IMR-90 (cell line): ENCODE measurements around the gene CEMIP2.
"Not testable (repeated sequence)": the region's sequence is repeated elsewhere in the genome, so short reads cannot be mapped to it uniquely, and the experiment has no call there.

Experiments used
- CEBPB ChIP-seq: IDR thresholded peaks from 2 replicates; pipeline ENCODE4 v1.6.1; 2012; ENCODE audit warnings: low read depth, low read length, improper control_type of control experiment
- CHD1 ChIP-seq: IDR thresholded peaks from 2 replicates; pipeline ENCODE4 v1.6.1; 2012; ENCODE audit warnings: low read depth, low read length, improper control_type of control experiment
- FOS ChIP-seq: fragments of 150-350 bp; IDR thresholded peaks from 2 replicates; pipeline ENCODE4 v1.6.1; 2016; ENCODE audit warnings: low read depth, low read length
- MAFK ChIP-seq: IDR thresholded peaks from 2 replicates; pipeline ENCODE4 v1.6.1; 2012; ENCODE audit warnings: low read depth, low read length, improper control_type of control experiment
- MXI1 ChIP-seq: IDR thresholded peaks from 2 replicates; pipeline ENCODE4 v1.6.1; 2012; ENCODE audit warnings: low read depth, mild to moderate bottlenecking, low read length, moderate library complexity, borderline replicate concordance
- NFE2L2 ChIP-seq: fragments of 150-350 bp; IDR thresholded peaks from 2 replicates; pipeline ENCODE4 v1.6.1; 2016; ENCODE audit warnings: low read depth, mild to moderate bottlenecking, low read length
- POLR2A ChIP-seq: IDR thresholded peaks from 2 replicates; pipeline ENCODE4 v1.6.1; 2012; ENCODE audit warnings: mild to moderate bottlenecking, low read depth, low read length
- RFX5 ChIP-seq: IDR thresholded peaks from 2 replicates; pipeline ENCODE4 v1.8.0; 2012; ENCODE audit warnings: low read depth, mild to moderate bottlenecking, low read length, moderate library complexity
- TF ChIP-seq, protein P1 (sequence below): conservative IDR thresholded peaks from 2 replicates; pipeline ENCODE4 v1.5.1; 2012; ENCODE audit warnings: mild to moderate bottlenecking, low read depth, low read length, improper control_type of control experiment

DNA sequence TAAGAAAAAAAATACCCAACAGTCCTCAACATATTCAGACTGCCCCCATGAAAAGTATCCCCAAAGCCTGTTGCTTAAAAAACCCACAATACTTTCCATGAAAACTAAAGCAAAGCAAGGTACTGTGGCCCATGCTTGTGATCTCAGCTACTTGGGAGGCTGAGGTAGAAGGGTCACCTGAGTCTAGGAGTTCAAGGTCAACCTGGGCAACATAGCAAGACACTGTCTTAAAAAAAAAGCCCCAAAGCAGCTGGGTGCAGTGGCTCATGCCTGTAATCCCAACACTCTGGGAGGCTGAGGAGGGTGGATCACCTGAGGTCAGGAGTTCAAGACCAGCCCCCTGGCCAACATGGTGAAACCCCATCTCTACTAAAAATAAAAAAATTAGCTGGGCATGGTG lies 76.7 kb downstream of the CEMIP2 start:
- TF ChIP-seq, protein P1, sequence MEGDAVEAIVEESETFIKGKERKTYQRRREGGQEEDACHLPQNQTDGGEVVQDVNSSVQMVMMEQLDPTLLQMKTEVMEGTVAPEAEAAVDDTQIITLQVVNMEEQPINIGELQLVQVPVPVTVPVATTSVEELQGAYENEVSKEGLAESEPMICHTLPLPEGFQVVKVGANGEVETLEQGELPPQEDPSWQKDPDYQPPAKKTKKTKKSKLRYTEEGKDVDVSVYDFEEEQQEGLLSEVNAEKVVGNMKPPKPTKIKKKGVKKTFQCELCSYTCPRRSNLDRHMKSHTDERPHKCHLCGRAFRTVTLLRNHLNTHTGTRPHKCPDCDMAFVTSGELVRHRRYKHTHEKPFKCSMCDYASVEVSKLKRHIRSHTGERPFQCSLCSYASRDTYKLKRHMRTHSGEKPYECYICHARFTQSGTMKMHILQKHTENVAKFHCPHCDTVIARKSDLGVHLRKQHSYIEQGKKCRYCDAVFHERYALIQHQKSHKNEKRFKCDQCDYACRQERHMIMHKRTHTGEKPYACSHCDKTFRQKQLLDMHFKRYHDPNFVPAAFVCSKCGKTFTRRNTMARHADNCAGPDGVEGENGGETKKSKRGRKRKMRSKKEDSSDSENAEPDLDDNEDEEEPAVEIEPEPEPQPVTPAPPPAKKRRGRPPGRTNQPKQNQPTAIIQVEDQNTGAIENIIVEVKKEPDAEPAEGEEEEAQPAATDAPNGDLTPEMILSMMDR, result not testable (repeated sequence)
- not testable (repeated sequence) for TF ChIP-seq POLR2A, MAFK, CEBPB, RFX5, MXI1, CHD1, NFE2L2, FOS
